ENCODE results near the gene SLC16A13. TPM values are rescaled to one million over a fixed set of nuclear protein-coding genes. Genes with fewer than 3 reads are reported as not detected.
A peak's percentile ranks its signal among the peaks of the same experiment; 100 is the strongest.

SLC16A13 gene
- total and polyA plus RNA-seq, 2 of the 8 experiments (the other 6 are each of a cell fraction or from before 2014, with no cell fraction given): 5.4 to 5.8 TPM

GRCh38 chr17:7004398-7005253 is 31.2 kb upstream of the SLC16A13 start:
- TF ChIP-seq RAD21 (IDR thresholded peaks at IDR 0.05 in 1 of 2, conservative IDR thresholded peaks at IDR 0.05 in 1 of 2; ENCODE audit: low read depth in 2 of 2, low read length in 2 of 2): peak; percentile 82 to 88
- no peak for TF ChIP-seq SP4 (IDR thresholded peaks at IDR 0.05; ENCODE audit: low read length)
- peak in 1 of 2 experiments; percentile 49; a peak in 1 of 4 replicates for TF ChIP-seq SIN3A (conservative IDR thresholded peaks at IDR 0.05 in 1 of 2, IDR thresholded peaks at IDR 0.05 in 1 of 2; ENCODE audit: low read depth in 1 of 2, low read length in 2 of 2)
- TF ChIP-seq CTCF (IDR thresholded peaks at IDR 0.05; ENCODE audit: control extremely low read depth in 1 of 3, insufficient read depth in 1 of 3, low read depth in 1 of 3, low read length in 3 of 3): peak in 2 of 3 experiments; percentile 70; a peak in 3 of 4 replicates
- TF ChIP-seq HDAC6 (IDR thresholded peaks at IDR 0.05; ENCODE audit: low read depth, low read length): no peak
- no peak for TF ChIP-seq SAP30 (IDR thresholded peaks at IDR 0.05; ENCODE audit: insufficient read depth, insufficient replicate concordance, low read length)
- no peak for TF ChIP-seq EGR1 (IDR thresholded peaks at IDR 0.05; ENCODE audit: borderline replicate concordance, low read depth, low read length)
- Histone ChIP-seq H3K4me1 (replicated peaks in 1 of 4; ENCODE audit: control insufficient read depth in 3 of 4, insufficient read depth in 4 of 4, low read length in 3 of 4) (no peaks in the 10 kb centered on the region), H2AK5ac (ENCODE audit: low read depth, low read length) (no peak overlapping the region), H3K56ac (replicated peaks; ENCODE audit: insufficient read length, low read depth, low read length) (no peak overlapping the region), H3K9ac (replicated peaks in 1 of 4; ENCODE audit: extremely low read depth in 1 of 4, low read depth in 3 of 4, low read length in 3 of 4) (no peak overlapping the region), H3K27ac (ENCODE audit: low read depth, low read length) (no peak overlapping the region), H2BK5ac (ENCODE audit: low read depth, low read length) (no peak overlapping the region), H3K79me1 (ENCODE audit: low read depth, low read length) (no peaks in the 10 kb centered on the region), H2BK15ac (ENCODE audit: low read length) (no peak overlapping the region), H3K14ac (ENCODE audit: insufficient read length) (no peak overlapping the region), H4K8ac (ENCODE audit: extremely low read depth, insufficient read depth, low read length) (no peak overlapping the region), H2BK20ac (ENCODE audit: low read length) (no peak overlapping the region), H2BK12ac (ENCODE audit: low read depth, low read length) (no peak overlapping the region), H2BK120ac (replicated peaks; ENCODE audit: low read depth, low read length) (no peak overlapping the region), H3K4me2 (ENCODE audit: insufficient read depth in 1 of 2, low read depth in 2 of 2, low read length in 2 of 2) (no peak overlapping the region), H3K27me3 (replicated peaks in 1 of 4; ENCODE audit: control insufficient read depth in 3 of 4, extremely low read depth in 1 of 4, insufficient read depth in 3 of 4, low read length in 3 of 4) (no peaks in the 10 kb centered on the region), H4K20me1 (replicated peaks in 1 of 2; ENCODE audit: control insufficient read depth in 1 of 2, insufficient read depth in 2 of 2, low read length in 2 of 2) (peaks cover 7 to 14% of the 10 kb centered on the region in 2 experiments), H4K91ac (replicated peaks; ENCODE audit: insufficient read length, low read length) (no peak overlapping the region), H3K18ac (ENCODE audit: extremely low read depth, low read length) (no peak overlapping the region), H3K4me3 (ENCODE audit: extremely low read depth in 1 of 4, insufficient read depth in 2 of 4, low read depth in 3 of 4, low read length in 4 of 4) (no peak overlapping the region), H3K9me3 (ENCODE audit: insufficient read depth in 2 of 2, low read depth in 1 of 2, low read length in 1 of 2) (no peaks in the 10 kb centered on the region), H4K5ac (ENCODE audit: insufficient read length, low read depth, low read length) (no peak overlapping the region), H3K36me3 (ENCODE audit: control insufficient read depth in 2 of 4, insufficient read depth in 4 of 4, low read length in 3 of 4) (peaks cover 0 to 4% (median under 1%) of the 10 kb centered on the region in 4 experiments; a peak in 3 of 8 replicates), H3K4ac (replicated peaks; ENCODE audit: insufficient read length, low read depth, low read length) (no peak overlapping the region), H3K23ac (ENCODE audit: insufficient read length) (no peak overlapping the region), H3K79me2 (ENCODE audit: control insufficient read depth in 1 of 2, insufficient read depth in 2 of 2, low read length in 2 of 2) (peaks cover 0 to 1% of the 10 kb centered on the region in 2 experiments; a peak in 1 of 4 replicates), H2AFZ (ENCODE audit: low read length) (no peak overlapping the region), H3K23me2 (ENCODE audit: low read depth, low read length) (no peaks in the 10 kb centered on the region)
- ChIA-PET POLR2A (ENCODE audit: partially characterized antibody) (interaction anchor here (0.7 to 1.5 kb wide), 2 partner anchors 46 to 160 kb away, joined by 3 read pairs; no protein-coding TSS in a partner anchor), CTCF (ENCODE audit: partially characterized antibody) (interaction anchor here (0.6 to 11.1 kb wide), 40 partner anchors 9 to 510 kb away, joined by 3 to 152 read pairs (median 4); partner anchors contain the start of gene ALOX12)
- peak; percentile 80 for FAIRE-seq
- 78% methylated on average over 2 of the region's 2 CpGs; no CpG with 5 or more reads in 1 of the 2 experiments for WGBS, 2 experiments (ENCODE audit: extremely low coverage in 1 of 2, insufficient coverage in 1 of 2, insufficient read length in 1 of 2, insufficient replicate concordance in 2 of 2, low coverage in 1 of 2, low lambda C conversion rate in 2 of 2, missing lambda C conversion rate in 1 of 2)
- peak in 1 of 2 experiments; percentile 53 for DNase-seq (ENCODE audit: low read depth in 1 of 2, low spot score in 2 of 2)

All from H1 (cell line).